GM12873 (cell line): ENCODE data around the gene CD93.

Source experiments
- CTCF ChIP-seq: IDR thresholded peaks from 2 replicates; pipeline ENCODE4 v1.5.1; 2012; ENCODE audit warnings: low read depth, mild to moderate bottlenecking, moderate library complexity, low read length, control low read depth; ENCODE audit not compliant: insufficient read depth; ENCODE audit errors: missing control alignments

The CD93 gene

GRCh38 chr20:23122796-23123655 lies 36.9 kb upstream of the CD93 start:
- TF ChIP-seq CTCF, result no peak

- no peak for TF ChIP-seq CTCF
Observed at GRCh38 chr20:23122321-23122720, 36.2 kb upstream of the CD93 start.

- TF ChIP-seq CTCF, result no peak
Observed at GRCh38 chr20:23121751-23122320, 35.7 kb upstream of the CD93 start.

- no peak for TF ChIP-seq CTCF
Observed at GRCh38 chr20:23120936-23121750, 35.0 kb upstream of the CD93 start.

GRCh38 chr20:23120261-23120660 lies 34.1 kb upstream of the CD93 start:
- no peak for TF ChIP-seq CTCF

GRCh38 chr20:23119456-23120216 lies 33.5 kb upstream of the CD93 start:
- TF ChIP-seq CTCF, result no peak

- no peak for TF ChIP-seq CTCF
Observed at GRCh38 chr20:23118766-23119165, 32.6 kb upstream of the CD93 start.
